Spleen (tissue), 7 donors: ENCODE results near the gene MYL11.

Source experiments
- CTCF ChIP-seq, 11 experiments: fragments of 200-600 bp in 7 of 11; fragments of 450-650 bp in 4 of 11; sonication (generic) in 4 of 11; IDR thresholded peaks in 8 of 11; conservative IDR thresholded peaks in 3 of 11; 1 replicate in 7 of 11; 2 replicates in 4 of 11; pipeline versions ENCODE4 v1.4.0 to v1.8.0; 2016 to 2021; ENCODE audit warnings: antibody characterized with exemption in 11 of 11, inconsistent platforms in 4 of 11, mild to moderate bottlenecking in 1 of 11
- POLR2A ChIP-seq, 3 donors: fragments of 450-650 bp; IDR thresholded peaks; one replicate each; pipeline ENCODE4 v1.5.1; 2017; ENCODE audit warnings: antibody characterized with exemption in 3 of 3, mild to moderate bottlenecking in 1 of 3
- donor health status: DM: no; HTN: no; CAD: no; lungs with moderate emphysema.
- donor health status: DM: no; HTN: no; CAD: no.
- donor health status: DM: no; HTN: no; CAD: no.

DNA sequence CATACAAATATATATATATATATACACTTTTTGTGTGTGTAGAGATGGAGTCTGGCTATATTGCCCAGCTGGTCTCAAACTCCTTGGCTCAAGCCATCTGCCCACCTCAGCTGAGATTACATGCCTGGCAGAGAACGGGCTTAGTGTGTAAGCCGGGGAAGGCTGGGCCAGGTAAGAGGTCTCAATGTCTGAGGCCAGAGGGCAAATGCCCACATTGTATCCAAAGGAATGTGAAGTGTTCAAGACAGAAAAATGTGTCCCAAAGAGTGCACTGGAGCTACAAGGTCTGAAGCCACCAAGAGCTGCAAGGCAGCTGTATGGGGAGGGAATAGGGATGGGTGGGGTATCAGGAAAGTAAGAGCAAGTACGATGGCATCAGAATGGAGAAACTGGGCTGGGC lies 28.3 kb upstream of the MYL11 start:
- no peak for TF ChIP-seq CTCF (IDR thresholded peaks at IDR 0.05 in 8 of 11, conservative IDR thresholded peaks at IDR 0.05 in 3 of 11)
- no peak for TF ChIP-seq POLR2A (IDR thresholded peaks at IDR 0.05)
